HEK293 (cell line): ENCODE data around the gene BTBD7.

Source experiments
- BCL11A ChIP-seq: fragments of 450-650 bp; formaldehyde crosslinking; IDR thresholded peaks from 2 replicates; pipeline ENCODE4 v1.5.1; 2016; ENCODE audit warnings: low read depth, missing biosample characterization, missing genetic modification characterization
- CTCF ChIP-seq: fragments of 450-650 bp; formaldehyde crosslinking; IDR thresholded peaks from 2 replicates; pipeline ENCODE4 v1.5.1; 2016; ENCODE audit warnings: missing biosample characterization, missing genetic modification characterization
- KLF9 ChIP-seq: fragments of 450-650 bp; formaldehyde crosslinking; IDR thresholded peaks from 2 replicates; pipeline ENCODE4 v1.5.1; 2016; ENCODE audit warnings: missing biosample characterization, missing genetic modification characterization, low read depth
- RBAK ChIP-seq: fragments of 450-650 bp; formaldehyde crosslinking; IDR thresholded peaks from 2 replicates; pipeline ENCODE4 v1.5.1; 2016; ENCODE audit warnings: missing biosample characterization, missing genetic modification characterization
- ZFP37 ChIP-seq: fragments of 450-650 bp; formaldehyde crosslinking; IDR thresholded peaks from 2 replicates; pipeline ENCODE4 v1.5.1; 2016; ENCODE audit warnings: missing biosample characterization, missing genetic modification characterization
- ZNF114 ChIP-seq: fragments of 450-650 bp; formaldehyde crosslinking; IDR thresholded peaks from 2 replicates; pipeline ENCODE4 v1.5.0; 2017; ENCODE audit warnings: missing biosample characterization, missing genetic modification characterization
- ZNF121 ChIP-seq: fragments of 450-650 bp; formaldehyde crosslinking; IDR thresholded peaks from 2 replicates; pipeline ENCODE4 v1.5.1; 2016; ENCODE audit warnings: missing biosample characterization, missing genetic modification characterization
- TF ChIP-seq, protein P1 (sequence below): fragments of 450-650 bp; formaldehyde crosslinking; IDR thresholded peaks from 2 replicates; pipeline ENCODE4 v1.5.1; 2016; ENCODE audit warnings: missing biosample characterization, missing genetic modification characterization, borderline replicate concordance

DNA sequence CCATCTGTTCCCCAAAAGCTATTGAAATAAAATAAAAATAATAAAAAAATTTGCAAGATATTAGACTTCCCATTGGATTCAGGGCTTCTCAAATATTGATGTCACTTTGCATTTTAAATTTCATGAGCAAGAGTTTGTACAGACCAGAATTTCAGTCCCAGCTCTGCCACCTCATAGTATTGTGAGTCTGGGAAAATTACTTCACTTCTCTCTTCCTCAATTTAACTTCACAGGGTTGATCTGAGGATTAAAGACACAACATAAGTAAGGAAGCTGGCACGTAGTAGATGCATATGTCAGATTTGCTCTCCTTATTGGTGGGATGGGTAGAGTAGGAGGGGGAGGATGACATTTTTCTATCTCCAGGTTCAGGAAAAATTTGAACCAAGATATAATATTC lies 47.0 kb upstream of the BTBD7 start:
- TF ChIP-seq CTCF (no peak), KLF9 (tag by site-specific recombination) (no peak), ZNF114 (no peak), BCL11A (tag by site-specific recombination) (no peak), ZNF121 (tag by site-specific recombination) (no peak), RBAK (no peak), ZFP37 (tag by site-specific recombination) (no peak)
- TF ChIP-seq, protein P1, sequence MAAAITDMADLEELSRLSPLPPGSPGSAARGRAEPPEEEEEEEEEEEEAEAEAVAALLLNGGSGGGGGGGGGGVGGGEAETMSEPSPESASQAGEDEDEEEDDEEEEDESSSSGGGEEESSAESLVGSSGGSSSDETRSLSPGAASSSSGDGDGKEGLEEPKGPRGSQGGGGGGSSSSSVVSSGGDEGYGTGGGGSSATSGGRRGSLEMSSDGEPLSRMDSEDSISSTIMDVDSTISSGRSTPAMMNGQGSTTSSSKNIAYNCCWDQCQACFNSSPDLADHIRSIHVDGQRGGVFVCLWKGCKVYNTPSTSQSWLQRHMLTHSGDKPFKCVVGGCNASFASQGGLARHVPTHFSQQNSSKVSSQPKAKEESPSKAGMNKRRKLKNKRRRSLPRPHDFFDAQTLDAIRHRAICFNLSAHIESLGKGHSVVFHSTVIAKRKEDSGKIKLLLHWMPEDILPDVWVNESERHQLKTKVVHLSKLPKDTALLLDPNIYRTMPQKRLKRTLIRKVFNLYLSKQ = no peak
